ENCODE data around the gene PTH2. TPM values are rescaled to one million over a fixed set of nuclear protein-coding genes. Genes with fewer than 3 reads are reported as not detected.

PTH2 gene
- polyA plus RNA-seq, 3 donors, result not detected

Other genes starting within 250 kb of the PTH2 start
- gene SLC6A16, start 98.2 kb downstream of the PTH2 start, polyA plus RNA-seq, result 1 to 10 TPM in 2 of 3 donors, under 1 TPM in 1; 0.90 to 1.6 (median 1.0) TPM
- 10 to 100 TPM in 2 of 3 donors, 1 to 10 TPM in 1; 6.8 to 18.1 (median 10.6) TPM for gene CD37, start 88.0 kb downstream of the PTH2 start, polyA plus RNA-seq
- gene TEAD2, start 61.0 kb downstream of the PTH2 start, polyA plus RNA-seq, result 10 to 100 TPM; 19.3 to 37.7 (median 34.0) TPM
- under 1 TPM in 2 of 3 donors, not detected in 1; 0.21 to 0.61 TPM for gene DKKL1, start 59.6 kb downstream of the PTH2 start, polyA plus RNA-seq
- gene KASH5, start 35.2 kb downstream of the PTH2 start, polyA plus RNA-seq, result 1 to 10 TPM in 1 of 3 donors, not detected in 2; 1.9 TPM
- gene GFY, start 1.9 kb upstream of the PTH2 start, polyA plus RNA-seq, result not detected
- 1 to 10 TPM in 2 of 3 donors, under 1 TPM in 1; 0.23 to 7.3 (median 1.5) TPM for gene SLC17A7, start 18.1 kb upstream of the PTH2 start, polyA plus RNA-seq
- gene PIH1D1, start 28.4 kb upstream of the PTH2 start, polyA plus RNA-seq, result 10 to 100 TPM; 43.8 to 85.5 (median 50.3) TPM
- 10 to 100 TPM; 24.1 to 31.4 (median 29.5) TPM for gene ALDH16A1, start 29.8 kb upstream of the PTH2 start, polyA plus RNA-seq
- gene FLT3LG, start 50.8 kb upstream of the PTH2 start, polyA plus RNA-seq, result 10 to 100 TPM in 1 of 3 donors, 1 to 10 TPM in 2; 2.6 to 20.5 (median 7.4) TPM
- 1,000 to 10,000 TPM; 3,139 to 5,659 (median 3,499) TPM for gene RPL13A, start 64.2 kb upstream of the PTH2 start, polyA plus RNA-seq
- 1,000 to 10,000 TPM; 3,233 to 6,569 (median 4,953) TPM for gene RPS11, start 73.0 kb upstream of the PTH2 start, polyA plus RNA-seq
- 100 to 1,000 TPM in 2 of 3 donors, 10 to 100 TPM in 1; 57.1 to 268 (median 264) TPM for gene FCGRT, start 89.2 kb upstream of the PTH2 start, polyA plus RNA-seq
- 10 to 100 TPM in 2 of 3 donors, 1 to 10 TPM in 1; 7.8 to 61.6 (median 33.7) TPM for gene RCN3, start 104.6 kb upstream of the PTH2 start, polyA plus RNA-seq
- 10 to 100 TPM; 61.0 to 95.7 (median 77.8) TPM for gene NOSIP, start 157.1 kb upstream of the PTH2 start, polyA plus RNA-seq
- 10 to 100 TPM in 1 of 3 donors, 1 to 10 TPM in 2; 2.9 to 11.7 (median 3.0) TPM for gene PRRG2, start 157.9 kb upstream of the PTH2 start, polyA plus RNA-seq
- 10 to 100 TPM in 1 of 3 donors, 1 to 10 TPM in 2; 5.1 to 11.5 (median 7.3) TPM for gene PRR12, start 167.7 kb upstream of the PTH2 start, polyA plus RNA-seq
- 100 to 1,000 TPM in 2 of 3 donors, 10 to 100 TPM in 1; 31.9 to 302 (median 198) TPM for gene RRAS, start 216.7 kb upstream of the PTH2 start, polyA plus RNA-seq
- gene SCAF1, start 218.8 kb upstream of the PTH2 start, polyA plus RNA-seq, result 10 to 100 TPM; 12.7 to 23.5 (median 17.4) TPM
- gene IRF3, start 242.4 kb upstream of the PTH2 start, polyA plus RNA-seq, result 10 to 100 TPM; 45.8 to 76.0 (median 56.6) TPM
- 10 to 100 TPM; 14.1 to 18.4 (median 15.4) TPM for gene BCL2L12, start 242.5 kb upstream of the PTH2 start, polyA plus RNA-seq